K562 (cell line): ENCODE measurements around the gene SLC25A21. TPM values are rescaled to one million over a fixed set of nuclear protein-coding genes. Genes with fewer than 3 reads are reported as not detected.

Experiments used
- ATAC-seq: fragments of 200-7000 bp; cut with Tn5 transposase; 3 replicates; pipeline ENCODE4 v1.9.1; 2020; ENCODE audit warnings: moderate library complexity
- BruUV-seq: library from RNA; stranded (reverse); fragments of 400-500 nt; replicated peaks from 2 replicates; lab custom pipeline; 2021; lab: Mats Ljungman, UMichigan
- CTCF ChIA-PET: fragments of 300-600 bp; formaldehyde crosslinking; extraction: SDS; loops from one replicate; lab custom pipeline; 2021; ENCODE audit warnings: low intra/inter-chr PET ratio; lab: Yijun Ruan, JAX
- POLR2A ChIA-PET: fragments of 300-600, 350-650 bp; sonication (Branson Sonifier 250); formaldehyde crosslinking; extraction: SDS; loops from one replicate; lab custom pipeline; 2021; ENCODE audit warnings: antibody characterized with exemption, inconsistent platforms; lab: Yijun Ruan, JAX
- DNase-seq, 4 experiments: peaks; one replicate each; pipeline versions ENCODE4 v3.0.0 to v3.0.0-alpha.2; 2011 to 2018; ENCODE audit warnings: low spot score in 3 of 4, mixed read lengths in 3 of 4; ENCODE audit errors: extremely low read depth in 1 of 4
- FAIRE-seq: peaks from 2 replicates; lab custom pipeline; 2011; peaks lifted over from hg19 to GRCh38; lab: Jason Lieb, UNC
- H2AFZ ChIP-seq: 2 replicates; pipeline ENCODE4 v1.6.0; 2011; ENCODE audit warnings: low read depth, low read length, control low read depth, inconsistent platforms
- H3K27ac ChIP-seq: fragments of 200-600 bp; 3 replicates; pipeline ENCODE4 v1.8.0; 2011; ENCODE audit warnings: low read depth, mild to moderate bottlenecking, control low read depth, inconsistent platforms, low read length, moderate library complexity, mixed read lengths; ENCODE audit errors: extremely low read depth
- H3K27me3 ChIP-seq, 2 experiments: fragments of 300-600 bp in 1 of 2; 2 replicates in 1 of 2; 3 replicates in 1 of 2; pipeline versions ENCODE4 v1.6.0 to v1.8.0; 2011; ENCODE audit warnings: inconsistent platforms in 2 of 2, low read length in 2 of 2, mild to moderate bottlenecking in 1 of 2, mixed read lengths in 1 of 2, moderate library complexity in 1 of 2; ENCODE audit not compliant: control insufficient read depth in 2 of 2, insufficient read depth in 2 of 2
- H3K36me3 ChIP-seq: fragments of 300-600 bp; 3 replicates; pipeline ENCODE4 v1.8.0; 2011; ENCODE audit warnings: mild to moderate bottlenecking, low read length, inconsistent platforms; ENCODE audit not compliant: control insufficient read depth, insufficient read depth
- H3K4me1 ChIP-seq, 2 experiments: fragments of 200-600 bp in 1 of 2; replicated peaks in 1 of 2; 2 replicates in 1 of 2; 3 replicates in 1 of 2; pipeline versions ENCODE4 v1.5.1 to v1.8.0; 2011; ENCODE audit warnings: inconsistent platforms in 2 of 2, low read length in 2 of 2, mild to moderate bottlenecking in 1 of 2, mixed read lengths in 1 of 2, moderate library complexity in 1 of 2; ENCODE audit not compliant: control insufficient read depth in 2 of 2, insufficient read depth in 2 of 2
- H3K4me2 ChIP-seq: 2 replicates; pipeline ENCODE4 v1.6.1; 2011; ENCODE audit warnings: low read length, control low read depth, inconsistent platforms, mixed read lengths; ENCODE audit not compliant: insufficient read depth
- H3K4me3 ChIP-seq: fragments of 200-600 bp; sonication (generic), shearing (Covaris generic); 2 replicates; pipeline ENCODE4 v1.5.1; 2016; ENCODE audit warnings: control low read depth, inconsistent platforms
- H3K79me2 ChIP-seq: fragments of 200-600 bp; 3 replicates; pipeline ENCODE4 v1.8.0; 2011; ENCODE audit warnings: low read length, inconsistent platforms; ENCODE audit not compliant: control insufficient read depth, insufficient read depth
- H3K9ac ChIP-seq, 2 experiments: 2 replicates each; pipeline versions ENCODE4 v1.6.0 to v1.6.1; 2011; ENCODE audit warnings: low read depth in 2 of 2, low read length in 2 of 2, control low read depth in 1 of 2, inconsistent platforms in 1 of 2, mild to moderate bottlenecking in 1 of 2, mixed read lengths in 1 of 2; ENCODE audit not compliant: insufficient read depth in 1 of 2
- H3K9me1 ChIP-seq: one replicate; pipeline ENCODE4 v1.6.0; 2011; ENCODE audit warnings: inconsistent platforms, mild to moderate bottlenecking, low read length, moderate library complexity; ENCODE audit not compliant: control insufficient read depth, insufficient read depth
- H3K9me3 ChIP-seq: replicated peaks from 2 replicates; pipeline ENCODE4 v1.5.1; 2011; ENCODE audit warnings: low read depth, low read length, inconsistent platforms; ENCODE audit not compliant: control insufficient read depth, insufficient read depth
- H4K20me1 ChIP-seq: replicated peaks from 2 replicates; pipeline ENCODE4 v1.6.1; 2011; ENCODE audit warnings: low read length, inconsistent platforms, mixed read lengths; ENCODE audit not compliant: control insufficient read depth, insufficient read depth
- C11orf30 ChIP-seq: fragments of 450-650 bp; IDR thresholded peaks from 2 replicates; pipeline ENCODE4 v1.6.1; 2016; ENCODE audit warnings: low read depth, mild to moderate bottlenecking
- HMBOX1 ChIP-seq: sonication (generic); IDR thresholded peaks from 2 replicates; pipeline ENCODE4 v1.6.1; 2016
- NR2C1 ChIP-seq, 2 experiments: fragments of 450-650 bp; IDR thresholded peaks; 2 replicates each; pipeline ENCODE4 v1.6.1; 2017; ENCODE audit warnings: mild to moderate bottlenecking in 2 of 2, antibody characterized with exemption in 1 of 2, inconsistent platforms in 1 of 2, missing compliant biosample characterization in 1 of 2, missing genetic modification characterization in 1 of 2
- RBFOX2 ChIP-seq: fragments of 200-400 bp; formaldehyde crosslinking; IDR thresholded peaks from 2 replicates; pipeline ENCODE4 v1.6.1; 2017; ENCODE audit warnings: low read depth, mild to moderate bottlenecking, low read length, moderate library complexity
- RCOR1 ChIP-seq, 2 experiments: IDR thresholded peaks; 2 replicates each; pipeline ENCODE4 v1.6.1; 2012; ENCODE audit warnings: low read depth in 2 of 2, low read length in 2 of 2, borderline replicate concordance in 1 of 2, improper control_type of control experiment in 1 of 2
- TCF3 ChIP-seq: sonication (generic); formaldehyde crosslinking; IDR thresholded peaks from 2 replicates; pipeline ENCODE4 v1.4.0; 2020; ENCODE audit warnings: mild to moderate bottlenecking, missing genetic modification reagents
- TCFL5 ChIP-seq: fragments of 250-450 bp; sonication (Bioruptor Pico); conservative IDR thresholded peaks from 2 replicates; pipeline ENCODE4 v1.6.1; 2021; ENCODE audit warnings: mild to moderate bottlenecking, moderate library complexity, matching md5 sums
- TRIM24 ChIP-seq, 2 experiments: fragments of 450-650 bp; IDR thresholded peaks; 2 replicates each; pipeline ENCODE4 v1.6.1; 2016
- ZNF140 ChIP-seq: fragments of 250-450 bp; sonication (Bioruptor Pico); IDR thresholded peaks from 2 replicates; pipeline ENCODE4 v1.8.0; 2021; ENCODE audit warnings: moderate library complexity, mild to moderate bottlenecking, inconsistent platforms
- ZNF282 ChIP-seq: sonication (generic); formaldehyde crosslinking; IDR thresholded peaks from 2 replicates; pipeline ENCODE4 v1.8.1; 2023; ENCODE audit warnings: missing genetic modification reagents
- ZNF785 ChIP-seq: fragments of 250-450 bp; sonication (Bioruptor Pico); IDR thresholded peaks from 2 replicates; pipeline ENCODE4 v1.4.0; 2020; ENCODE audit warnings: mild to moderate bottlenecking
- WGBS: fragments of 100-300 bp; shearing (Covaris generic); methylation state at CpG from one replicate; pipeline ENCODE4 v1.1.6; 2016; ENCODE audit warnings: low coverage, mixed read lengths; ENCODE audit not compliant: insufficient coverage; ENCODE audit errors: missing lambda C conversion rate; 5-methylcytosine and 5-hydroxymethylcytosine counted together
- in situ Hi-C: fragments of 300-500 bp; cut with MboI; formaldehyde crosslinking; loops from 4 replicates; pipeline ENCODE4 v1.15.0; 2018; ENCODE audit warnings: inconsistent platforms, mixed read lengths
- intact Hi-C: fragments of 100-400 bp; cut with micrococcal nuclease; formaldehyde crosslinking; loops from 2 replicates; pipeline ENCODE4 v1.14.2; 2022
- polyA plus RNA-seq, 8 experiments: library from polyadenylated mRNA; depleted of rRNA in 4 of 8; stranded (reverse) in 5 of 8; unstranded in 3 of 8; fragments of >200 nt; fragmentation: Nextera tagmentation in 2 of 8; fragmentation: Illumina TruSeq in 1 of 8; extraction: Ambion mirVana in 2 of 8; extraction: Trizol in 1 of 8; gene quantifications; 2 replicates each; pipeline versions ENCODE4 v1.2.1 to v1.2.3, GENCODE V29; 2011 to 2014; ENCODE audit warnings: inconsistent platforms in 1 of 8, missing spikeins in 1 of 8
- total RNA-seq, 7 experiments: library from RNA; depleted of rRNA in 6 of 7; stranded (reverse); fragments of >200 nt in 6 of 7; fragmentation: Illumina TruSeq in 2 of 7; extraction: Trizol in 2 of 7; gene quantifications; 2 replicates each; pipeline versions ENCODE4 v1.2.1 to v1.2.3, GENCODE V29; 2011 to 2021; ENCODE audit warnings: low replicate concordance in 1 of 7
- TF ChIP-seq, protein P1 (sequence below), 2 experiments: fragments of 450-650 bp in 1 of 2; sonication (generic) in 1 of 2; formaldehyde crosslinking in 1 of 2; IDR thresholded peaks in 1 of 2; conservative IDR thresholded peaks in 1 of 2; 2 replicates each; pipeline versions ENCODE4 v1.6.1 to v1.8.1; 2016 to 2023; ENCODE audit warnings: mild to moderate bottlenecking in 2 of 2, moderate library complexity in 2 of 2, inconsistent platforms in 1 of 2, missing genetic modification reagents in 1 of 2

The SLC25A21 gene
- total and polyA plus RNA-seq, 9 of the 15 experiments (the other 6 are each of a cell fraction or from before 2014, with no cell fraction given) = 15.2 to 46.7 (median 28.7) TPM

GRCh38 chr14:37081218-37081617 is 91.2 kb downstream of the SLC25A21 start:
- TF ChIP-seq, protein P1, sequence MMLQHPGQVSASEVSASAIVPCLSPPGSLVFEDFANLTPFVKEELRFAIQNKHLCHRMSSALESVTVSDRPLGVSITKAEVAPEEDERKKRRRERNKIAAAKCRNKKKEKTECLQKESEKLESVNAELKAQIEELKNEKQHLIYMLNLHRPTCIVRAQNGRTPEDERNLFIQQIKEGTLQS (IDR thresholded peaks at IDR 0.05) = 0 out of 2 replicates have a peak, but pooled peaks have one; percentile 12
- TF ChIP-seq, protein P1 (CRISPR knock-in tag; conservative IDR thresholded peaks at IDR 0.05) = no peak
- no peak for TF ChIP-seq TRIM24 (IDR thresholded peaks at IDR 0.05)
- Histone ChIP-seq H3K27me3 (no peaks in the 10 kb centered on the region), H3K9me3 (no peaks in the 10 kb centered on the region; the same call in 1 of the 2 replicates), H3K4me2 (no peak overlapping the region), H3K27ac (no peak overlapping the region), H3K9ac (no peak overlapping the region), H3K79me2 (peaks cover 28% of the 10 kb centered on the region), H2AFZ (no peak overlapping the region), H3K36me3 (no peaks in the 10 kb centered on the region), H3K4me1 (peaks cover 0 to 15% of the 10 kb centered on the region in 2 experiments; a peak in 2 of 5 replicates), H3K4me3 (no peak overlapping the region), H3K9me1 (no peaks in the 10 kb centered on the region), H4K20me1 (no peaks in the 10 kb centered on the region)
- in situ Hi-C loops (no loop called here), intact Hi-C loops (no loop called here)
- ChIA-PET CTCF (no interaction called here), POLR2A (no interaction called here)
- DNase-seq (no peak), FAIRE-seq (no peak), ATAC-seq (no peak)
- BruUV-seq = no TSS peak
- 88% methylated on average over 2 of the region's 2 CpGs for WGBS

- TF ChIP-seq C11orf30 (no peak), TCF3 (no peak), ZNF785 (CRISPR knock-in tag) (no peak), RCOR1 (IDR thresholded peaks at IDR 0.05; ENCODE audit: borderline replicate concordance in 1 of 2, low read depth in 2 of 2, low read length in 2 of 2) (no peak), NR2C1 (IDR thresholded peaks at IDR 0.05) (no peak), NR2C1 (tag; IDR thresholded peaks at IDR 0.05) (no peak), ZNF282 (CRISPR knock-in tag) (no peak), RBFOX2 (no peak), ZNF140 (no peak), HMBOX1 (no peak), TCFL5 (CRISPR knock-in tag) (no peak)
- TF ChIP-seq, all 486 proteins: peak for 0
- Histone ChIP-seq H3K4me3 (no peak overlapping the region), H3K79me2 (peaks cover 19% of the 10 kb centered on the region), H4K20me1 (no peaks in the 10 kb centered on the region), H3K9me3 (no peaks in the 10 kb centered on the region; the same call in 1 of the 2 replicates), H3K4me1 (peaks cover 0 to 7% of the 10 kb centered on the region in 2 experiments; a peak in 3 of 5 replicates), H2AFZ (no peak overlapping the region), H3K36me3 (no peaks in the 10 kb centered on the region), H3K27me3 (no peaks in the 10 kb centered on the region), H3K9me1 (no peaks in the 10 kb centered on the region), H3K9ac (no peak overlapping the region), H3K27ac (no peak overlapping the region), H3K4me2 (no peak overlapping the region)
- 43% methylated on average over 1 of the region's 2 CpGs for WGBS
- BruUV-seq = no TSS peak
- ChIA-PET CTCF (no interaction called here), POLR2A (no interaction called here)
- in situ Hi-C loops = no loop called here
- DNase-seq = no peak
- no peak for ATAC-seq
- intact Hi-C loops = no loop called here
- no peak for FAIRE-seq
These were observed 94.3 kb downstream of the SLC25A21 start for GRCh38 chr14:37078131-37078530.
